ENCODE measurements around the gene TXNRD3.

TXNRD3 gene

GRCh38 chr3:126620738-126621137, 34.2 kb downstream of the TXNRD3 start:
- TF ChIP-seq CTCF (IDR thresholded peaks at IDR 0.05; ENCODE audit: low read length) (no peak), EZH2 (optimal IDR thresholded peaks at IDR 0.05; ENCODE audit: low read depth, low read length) (no peak), EZH2phosphoT487 (IDR thresholded peaks at IDR 0.05; ENCODE audit: low read length) (no peak)
- no peak for DNase-seq
- H4K20me1 ChIP-seq (ENCODE audit: insufficient read depth, low read length) = no peaks in the 10 kb centered on the region
- no peaks in the 10 kb centered on the region for H3K9me3 ChIP-seq (replicated peaks; ENCODE audit: insufficient read depth, low read length)
- no peak overlapping the region for H3K9ac ChIP-seq (ENCODE audit: low read length)
- H3K4me2 ChIP-seq (ENCODE audit: low read depth, low read length) = no peak overlapping the region
- H3K4me1 ChIP-seq (ENCODE audit: low read length) = no peaks in the 10 kb centered on the region
- no peaks in the 10 kb centered on the region for H3K9me2 ChIP-seq (replicated peaks; ENCODE audit: insufficient read depth, low read length)
- H3K4me3 ChIP-seq (ENCODE audit: low read length) = no peak overlapping the region
- no peak overlapping the region for H2AFZ ChIP-seq (ENCODE audit: low read length)
- H3K79me2 ChIP-seq (ENCODE audit: low read length) = no peaks in the 10 kb centered on the region
- H3K27me3 ChIP-seq (replicated peaks; ENCODE audit: insufficient read depth, low read length) = no peaks in the 10 kb centered on the region
- no peak overlapping the region for H3K27ac ChIP-seq (ENCODE audit: low read length)
- no peaks in the 10 kb centered on the region for H3K36me3 ChIP-seq (replicated peaks; ENCODE audit: insufficient read depth, low read length)
- no peaks in the 10 kb centered on the region for H3F3A ChIP-seq (ENCODE audit: insufficient read depth, low read length)

DNA sequence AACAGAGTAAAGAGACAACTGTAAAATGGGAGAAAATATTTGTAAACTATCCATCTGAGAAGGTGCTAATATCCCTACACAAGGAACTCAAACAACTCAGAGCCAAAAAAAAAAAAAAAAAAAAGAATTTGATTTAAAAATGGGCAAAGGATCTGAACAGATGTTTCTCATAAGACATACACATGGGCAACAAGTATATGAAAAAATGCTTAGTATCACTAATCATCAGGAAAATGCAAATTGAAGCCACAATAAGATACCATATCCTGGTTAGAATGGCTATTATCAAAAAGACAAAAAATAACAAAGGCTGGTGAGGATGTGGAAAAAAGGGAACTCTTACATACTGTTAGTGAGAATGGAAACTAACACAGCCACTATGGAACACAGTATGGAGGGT, 36.2 kb downstream of the TXNRD3 start:
- Histone ChIP-seq H3K36me3 (replicated peaks; ENCODE audit: insufficient read depth, low read length) (no peaks in the 10 kb centered on the region), H3K9me2 (replicated peaks; ENCODE audit: insufficient read depth, low read length) (no peaks in the 10 kb centered on the region), H3K4me3 (ENCODE audit: low read length) (no peak overlapping the region), H3K9me3 (replicated peaks; ENCODE audit: insufficient read depth, low read length) (no peaks in the 10 kb centered on the region), H3K79me2 (ENCODE audit: low read length) (no peaks in the 10 kb centered on the region), H3K9ac (ENCODE audit: low read length) (no peak overlapping the region), H3F3A (ENCODE audit: insufficient read depth, low read length) (no peaks in the 10 kb centered on the region), H3K4me1 (ENCODE audit: low read length) (no peaks in the 10 kb centered on the region), H3K27me3 (replicated peaks; ENCODE audit: insufficient read depth, low read length) (no peaks in the 10 kb centered on the region), H3K4me2 (ENCODE audit: low read depth, low read length) (no peak overlapping the region), H4K20me1 (ENCODE audit: insufficient read depth, low read length) (no peaks in the 10 kb centered on the region), H3K27ac (ENCODE audit: low read length) (no peak overlapping the region), H2AFZ (ENCODE audit: low read length) (no peak overlapping the region)
- TF ChIP-seq EZH2 (optimal IDR thresholded peaks at IDR 0.05; ENCODE audit: low read depth, low read length) (no peak), EZH2phosphoT487 (IDR thresholded peaks at IDR 0.05; ENCODE audit: low read length) (no peak), CTCF (IDR thresholded peaks at IDR 0.05; ENCODE audit: low read length) (no peak)
- no peak for DNase-seq

DNA sequence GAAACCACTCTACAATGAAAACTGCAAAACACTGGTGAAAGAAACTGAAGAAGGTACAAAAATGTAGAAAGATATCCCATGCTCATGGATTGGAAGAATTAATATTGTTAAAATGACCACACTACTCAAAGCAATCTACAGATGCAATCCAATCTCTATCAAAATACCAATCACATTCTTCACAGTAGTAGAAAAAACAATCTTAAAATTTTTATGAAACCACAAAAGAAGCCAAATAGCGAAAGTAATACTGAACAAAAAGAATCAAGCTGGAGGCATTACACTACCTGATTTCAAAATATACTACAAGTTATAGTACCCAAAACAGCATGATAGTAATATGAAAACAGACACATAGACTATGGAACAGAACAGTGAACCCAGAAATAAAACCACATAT, 36.9 kb downstream of the TXNRD3 start:
- Histone ChIP-seq H4K20me1 (ENCODE audit: insufficient read depth, low read length) (no peaks in the 10 kb centered on the region), H3K4me3 (ENCODE audit: low read length) (no peak overlapping the region), H3K9me2 (replicated peaks; ENCODE audit: insufficient read depth, low read length) (no peaks in the 10 kb centered on the region), H3F3A (ENCODE audit: insufficient read depth, low read length) (no peaks in the 10 kb centered on the region), H3K27me3 (replicated peaks; ENCODE audit: insufficient read depth, low read length) (no peaks in the 10 kb centered on the region), H3K4me1 (ENCODE audit: low read length) (no peaks in the 10 kb centered on the region), H3K27ac (ENCODE audit: low read length) (no peak overlapping the region), H3K4me2 (ENCODE audit: low read depth, low read length) (no peak overlapping the region), H3K79me2 (ENCODE audit: low read length) (no peaks in the 10 kb centered on the region), H3K9ac (ENCODE audit: low read length) (no peak overlapping the region), H3K36me3 (replicated peaks; ENCODE audit: insufficient read depth, low read length) (no peaks in the 10 kb centered on the region), H2AFZ (ENCODE audit: low read length) (no peak overlapping the region), H3K9me3 (replicated peaks; ENCODE audit: insufficient read depth, low read length) (no peaks in the 10 kb centered on the region)
- TF ChIP-seq EZH2phosphoT487 (IDR thresholded peaks at IDR 0.05; ENCODE audit: low read length) = no peak
- no peak for TF ChIP-seq CTCF (IDR thresholded peaks at IDR 0.05; ENCODE audit: low read length)
- no peak for TF ChIP-seq EZH2 (optimal IDR thresholded peaks at IDR 0.05; ENCODE audit: low read depth, low read length)
- no peak for DNase-seq
